Choroid plexus epithelial cell (primary cell): ENCODE results near the gene CUTC.

Experiments
- DNase-seq: peaks from one replicate; pipeline ENCODE4 v3.0.0-alpha.2; 2010; ENCODE audit warnings: low read depth
- H3K4me3 ChIP-seq: 2 replicates; pipeline ENCODE4 v1.5.1; 2011; ENCODE audit warnings: low read depth, mild to moderate bottlenecking, control low read depth, low read length, moderate library complexity
- CTCF ChIP-seq: conservative IDR thresholded peaks from 2 replicates; pipeline ENCODE4 v1.5.1; 2011; ENCODE audit warnings: low read depth, mild to moderate bottlenecking, control low read depth, inconsistent platforms, low read length, moderate library complexity

CUTC gene

GRCh38 chr10:99756159-99756558, 24.1 kb downstream of the CUTC start:
- no peak overlapping the region for H3K4me3 ChIP-seq
- TF ChIP-seq CTCF: no peak
- DNase-seq: no peak

- no peak overlapping the region for H3K4me3 ChIP-seq
- no peak for TF ChIP-seq CTCF
- DNase-seq: peak; percentile 22
Measured at GRCh38 chr10:99758211-99758891, 26.3 kb downstream of the CUTC start.

- no peak overlapping the region for H3K4me3 ChIP-seq
- no peak for TF ChIP-seq CTCF
Measured at GRCh38 chr10:99760321-99760720, 28.3 kb downstream of the CUTC start.

GRCh38 chr10:99761365-99761764, 29.3 kb downstream of the CUTC start:
- H3K4me3 ChIP-seq: no peak overlapping the region
- DNase-seq: no peak
- TF ChIP-seq CTCF: no peak

More at GRCh38 chr10:99760321-99760720, 28.3 kb downstream of the CUTC start:
- DNase-seq: no peak

GRCh38 chr10:99765672-99766301, 33.8 kb downstream of the CUTC start:
- DNase-seq: no peak
- H3K4me3 ChIP-seq: no peak overlapping the region
- TF ChIP-seq CTCF: no peak

- TF ChIP-seq CTCF: no peak
- no peak for DNase-seq
- no peak overlapping the region for H3K4me3 ChIP-seq
Measured at GRCh38 chr10:99766302-99766681, 34.3 kb downstream of the CUTC start.

GRCh38 chr10:99767901-99768300, 35.9 kb downstream of the CUTC start:
- DNase-seq: no peak
- TF ChIP-seq CTCF: no peak
- no peak overlapping the region for H3K4me3 ChIP-seq
